Left ventricle myocardium inferior (tissue), 1 donor: ENCODE measurements around the gene MUSK. TPM values are rescaled to one million over a fixed set of nuclear protein-coding genes. Genes with fewer than 3 reads are reported as not detected.
A peak's percentile ranks its signal among the peaks of the same experiment; 100 is the strongest.

ENCODE experiments used
- DNase-seq: peaks from one replicate; pipeline ENCODE4 v3.0.0-alpha.2; 2020
- H3K27ac ChIP-seq: fragments of 200-600 bp; replicated peaks from 2 replicates; pipeline ENCODE4 v1.8.0; 2021
- H3K27me3 ChIP-seq: fragments of 200-600 bp; 2 replicates; pipeline ENCODE4 v1.8.0; 2021; ENCODE audit warnings: low read depth
- H3K36me3 ChIP-seq: fragments of 200-600 bp; 2 replicates; pipeline ENCODE4 v1.8.0; 2021
- H3K4me1 ChIP-seq: fragments of 200-600 bp; 2 replicates; pipeline ENCODE4 v1.8.0; 2021
- H3K4me3 ChIP-seq: fragments of 200-600 bp; 2 replicates; pipeline ENCODE4 v1.8.0; 2021; ENCODE audit warnings: mild to moderate bottlenecking, moderate library complexity
- H3K9me3 ChIP-seq: fragments of 200-600 bp; replicated peaks from 2 replicates; pipeline ENCODE4 v1.8.0; 2021
- CTCF ChIP-seq: fragments of 200-600 bp; IDR thresholded peaks from 2 replicates; pipeline ENCODE4 v1.8.0; 2021; ENCODE audit warnings: antibody characterized with exemption, mild to moderate bottlenecking, borderline replicate concordance
- intact Hi-C: fragments of 100-400 bp; cut with micrococcal nuclease; formaldehyde crosslinking; loops from one replicate; pipeline ENCODE4 v1.11.0; 2022
- total RNA-seq: library from RNA; stranded (reverse); fragmentation: NEBNext Ultra II Directional; extraction: Animal tissue kit (Norgen Biotek cat#: 25700); gene quantifications from one replicate; pipeline ENCODE4 v1.2.1, GENCODE V29; 2021
- donor health status: DM: no; HTN: yes; CAD: no; lungs with severe emphysema.

The MUSK gene
- total RNA-seq, 1 donor from 2014 or later: 1.5 TPM

GRCh38 chr9:110626101-110626829, 42.3 kb upstream of the MUSK start:
- Histone ChIP-seq H3K36me3 (no peaks in the 10 kb centered on the region), H3K27me3 (no peaks in the 10 kb centered on the region), H3K9me3 (peaks cover 10% of the 10 kb centered on the region), H3K4me3 (no peak overlapping the region), H3K4me1 (no peaks in the 10 kb centered on the region), H3K27ac (no peak overlapping the region)
- no peak for TF ChIP-seq CTCF
- intact Hi-C loops: loop anchor here (10.0 kb wide), 1 partner anchor 171 kb away; no protein-coding TSS in a partner anchor
- DNase-seq: no peak

- no peak for TF ChIP-seq CTCF
- no peak for DNase-seq
- peaks cover 35% of the 10 kb centered on the region for H3K9me3 ChIP-seq
- H3K4me1 ChIP-seq: no peaks in the 10 kb centered on the region
- no peaks in the 10 kb centered on the region for H3K27me3 ChIP-seq
- H3K36me3 ChIP-seq: no peaks in the 10 kb centered on the region
- no peak overlapping the region for H3K4me3 ChIP-seq
- intact Hi-C loops: loop anchor here (5.0 kb wide), 1 partner anchor 662 kb away; no protein-coding TSS in a partner anchor
- no peak overlapping the region for H3K27ac ChIP-seq
Observed at GRCh38 chr9:110635589-110635988, 33.0 kb upstream of the MUSK start.

DNA sequence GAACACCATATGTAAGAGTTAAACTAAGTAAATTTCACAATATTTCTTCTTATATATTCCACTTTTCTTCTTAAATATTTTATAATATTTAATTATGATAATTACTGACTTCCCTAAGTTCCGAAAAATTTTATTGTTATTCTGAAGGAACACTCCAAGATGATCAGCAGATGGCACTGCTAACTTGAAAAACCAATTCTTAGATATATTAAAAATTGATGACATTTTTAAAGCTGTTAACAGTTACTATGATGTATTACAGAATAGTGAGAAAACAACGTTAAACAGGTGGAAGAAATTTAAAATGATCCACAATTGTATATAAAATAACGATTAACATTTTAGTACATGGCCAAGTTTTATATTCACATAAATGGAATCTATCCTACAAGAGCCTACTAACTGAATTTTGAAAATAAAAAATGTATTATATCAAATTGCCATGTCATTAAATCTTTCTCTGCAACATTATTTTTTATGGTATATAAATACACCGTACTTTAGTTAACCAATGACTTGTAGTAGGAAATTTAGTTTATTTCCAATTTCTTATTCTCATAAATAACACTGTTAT, 30.1 kb upstream of the MUSK start:
- Histone ChIP-seq H3K27ac (no peak overlapping the region), H3K4me3 (no peak overlapping the region), H3K9me3 (peaks cover 31% of the 10 kb centered on the region), H3K4me1 (no peaks in the 10 kb centered on the region), H3K27me3 (no peaks in the 10 kb centered on the region), H3K36me3 (no peaks in the 10 kb centered on the region)
- intact Hi-C loops: loop anchor here (5.0 kb wide), 1 partner anchor 659 kb away; no protein-coding TSS in a partner anchor
- TF ChIP-seq CTCF: peak; percentile 56
- DNase-seq: no peak

DNA sequence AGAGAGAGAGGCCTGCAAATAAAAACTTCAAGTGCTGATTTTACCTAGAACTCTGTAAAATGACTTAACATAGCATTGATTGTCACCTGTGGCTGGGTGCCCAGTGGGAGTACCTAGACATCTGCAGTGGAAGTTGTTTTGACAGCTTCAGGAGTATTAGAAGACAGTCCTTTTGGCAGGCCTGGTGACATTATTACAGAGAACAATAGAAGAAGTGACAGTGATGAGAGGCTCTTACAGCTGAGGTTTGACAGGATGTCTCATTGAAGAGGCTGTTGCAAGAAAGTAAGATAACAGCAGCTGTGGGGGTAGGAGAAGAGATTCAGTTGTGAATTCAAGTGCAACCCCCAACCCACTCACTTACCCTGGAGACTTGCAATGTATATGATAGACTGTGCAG, 27.9 kb upstream of the MUSK start:
- Histone ChIP-seq H3K27ac (no peak overlapping the region), H3K27me3 (no peaks in the 10 kb centered on the region), H3K36me3 (no peaks in the 10 kb centered on the region), H3K4me1 (no peaks in the 10 kb centered on the region), H3K9me3 (peaks cover 8% of the 10 kb centered on the region), H3K4me3 (no peak overlapping the region)
- no peak for TF ChIP-seq CTCF
- no peak for DNase-seq
- intact Hi-C loops: no loop called here

DNA sequence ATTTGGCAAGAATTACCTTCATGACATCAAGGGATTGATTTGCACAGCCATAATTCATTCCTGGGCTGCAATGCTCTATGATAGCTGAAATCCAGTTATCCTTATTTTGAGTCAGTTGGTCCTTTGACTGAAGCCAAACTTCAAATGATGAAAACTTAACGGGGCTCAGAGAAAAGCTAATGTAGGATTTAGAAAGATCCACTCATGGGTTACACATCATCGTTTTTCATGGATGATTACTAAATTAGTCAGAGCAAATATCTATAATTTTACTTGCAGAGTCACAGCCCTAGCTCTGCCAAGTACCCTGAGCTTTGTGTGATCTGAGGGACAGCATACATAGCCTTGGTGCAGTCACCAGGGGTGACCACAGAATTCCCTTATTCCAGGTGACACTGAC, 27.3 kb upstream of the MUSK start:
- Histone ChIP-seq H3K9me3 (peaks cover 3% of the 10 kb centered on the region), H3K4me3 (no peak overlapping the region), H3K27me3 (no peaks in the 10 kb centered on the region), H3K27ac (no peak overlapping the region), H3K36me3 (no peaks in the 10 kb centered on the region), H3K4me1 (no peaks in the 10 kb centered on the region)
- intact Hi-C loops: no loop called here
- TF ChIP-seq CTCF: no peak
- no peak for DNase-seq
